ENCODE measurements around the gene TSPAN16. TPM values are rescaled to one million over a fixed set of nuclear protein-coding genes. Genes with fewer than 3 reads are reported as not detected.
A peak's percentile ranks its signal among the peaks of the same experiment; 100 is the strongest.

TSPAN16 gene
- total RNA-seq, 4 donors from 2014 or later, result not detected

DNA sequence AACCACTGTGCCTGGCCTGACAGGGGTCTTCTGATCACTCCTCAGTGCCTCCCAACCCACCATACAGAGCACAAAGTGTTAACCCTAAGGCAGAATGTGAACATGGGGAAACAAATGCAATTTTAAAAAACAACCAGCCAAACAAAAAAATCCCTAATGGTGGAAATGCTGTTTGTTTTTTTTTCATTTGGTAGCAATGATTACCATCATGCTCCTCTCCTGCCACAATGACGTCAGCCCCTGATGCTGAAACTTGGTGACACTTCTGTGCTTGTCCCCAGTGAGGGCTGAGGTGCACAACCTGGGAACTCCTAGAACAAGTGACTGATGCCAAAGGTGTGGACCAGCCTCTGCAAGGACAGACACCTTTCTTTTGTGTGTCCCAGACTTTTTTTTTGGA lies 4.0 kb upstream of the TSPAN16 start:
- Histone ChIP-seq H3K36me3 (no peaks in the 10 kb centered on the region), H3K9me3 (no peaks in the 10 kb centered on the region), H3K27me3 (no peaks in the 10 kb centered on the region), H3K4me1 (peaks cover 0 to 25% (median 16%) of the 10 kb centered on the region in 4 donors), H3K27ac (no peak overlapping the region), H3K4me3 (no peak overlapping the region)
- WGBS, 2 donors (ENCODE audit: low coverage in 1 of 2), result 53% methylated on average over 1 of the region's 1 CpG; no CpG with 5 or more reads in 1 of the 2 donors
- TF ChIP-seq, protein P1, sequence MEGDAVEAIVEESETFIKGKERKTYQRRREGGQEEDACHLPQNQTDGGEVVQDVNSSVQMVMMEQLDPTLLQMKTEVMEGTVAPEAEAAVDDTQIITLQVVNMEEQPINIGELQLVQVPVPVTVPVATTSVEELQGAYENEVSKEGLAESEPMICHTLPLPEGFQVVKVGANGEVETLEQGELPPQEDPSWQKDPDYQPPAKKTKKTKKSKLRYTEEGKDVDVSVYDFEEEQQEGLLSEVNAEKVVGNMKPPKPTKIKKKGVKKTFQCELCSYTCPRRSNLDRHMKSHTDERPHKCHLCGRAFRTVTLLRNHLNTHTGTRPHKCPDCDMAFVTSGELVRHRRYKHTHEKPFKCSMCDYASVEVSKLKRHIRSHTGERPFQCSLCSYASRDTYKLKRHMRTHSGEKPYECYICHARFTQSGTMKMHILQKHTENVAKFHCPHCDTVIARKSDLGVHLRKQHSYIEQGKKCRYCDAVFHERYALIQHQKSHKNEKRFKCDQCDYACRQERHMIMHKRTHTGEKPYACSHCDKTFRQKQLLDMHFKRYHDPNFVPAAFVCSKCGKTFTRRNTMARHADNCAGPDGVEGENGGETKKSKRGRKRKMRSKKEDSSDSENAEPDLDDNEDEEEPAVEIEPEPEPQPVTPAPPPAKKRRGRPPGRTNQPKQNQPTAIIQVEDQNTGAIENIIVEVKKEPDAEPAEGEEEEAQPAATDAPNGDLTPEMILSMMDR (IDR thresholded peaks at IDR 0.05), result no peak
- no peak for TF ChIP-seq POLR2A (IDR thresholded peaks at IDR 0.05)
- TF ChIP-seq POLR2AphosphoS5 (IDR thresholded peaks at IDR 0.05), result no peak
- no peak for TF ChIP-seq EP300 (IDR thresholded peaks at IDR 0.05; ENCODE audit: low read depth)
- DNase-seq, result no peak
- in situ Hi-C loops (cut with MboI; ENCODE audit: low pct_ligation_motif_present in 1 of 4, low pct_unique_long_range_greater_than_20kb in 1 of 4, low sequenced_read_pairs in 3 of 4), result loop anchor here in 3 of 4 donors (10.0 to 25.0 kb wide), 3 partner anchors 143 to 195 kb away; partner anchors contain the start of genes ELAVL3 (in 1 of the 3), ODAD3 (in 1 of the 3) and PRKCSH (in 1 of the 3)
- intact Hi-C loops (cut with DNase I; ENCODE audit: low total_unique reads), result loop anchor here (10.0 kb wide), 1 partner anchor 153 kb away; no protein-coding TSS in a partner anchor

DNA sequence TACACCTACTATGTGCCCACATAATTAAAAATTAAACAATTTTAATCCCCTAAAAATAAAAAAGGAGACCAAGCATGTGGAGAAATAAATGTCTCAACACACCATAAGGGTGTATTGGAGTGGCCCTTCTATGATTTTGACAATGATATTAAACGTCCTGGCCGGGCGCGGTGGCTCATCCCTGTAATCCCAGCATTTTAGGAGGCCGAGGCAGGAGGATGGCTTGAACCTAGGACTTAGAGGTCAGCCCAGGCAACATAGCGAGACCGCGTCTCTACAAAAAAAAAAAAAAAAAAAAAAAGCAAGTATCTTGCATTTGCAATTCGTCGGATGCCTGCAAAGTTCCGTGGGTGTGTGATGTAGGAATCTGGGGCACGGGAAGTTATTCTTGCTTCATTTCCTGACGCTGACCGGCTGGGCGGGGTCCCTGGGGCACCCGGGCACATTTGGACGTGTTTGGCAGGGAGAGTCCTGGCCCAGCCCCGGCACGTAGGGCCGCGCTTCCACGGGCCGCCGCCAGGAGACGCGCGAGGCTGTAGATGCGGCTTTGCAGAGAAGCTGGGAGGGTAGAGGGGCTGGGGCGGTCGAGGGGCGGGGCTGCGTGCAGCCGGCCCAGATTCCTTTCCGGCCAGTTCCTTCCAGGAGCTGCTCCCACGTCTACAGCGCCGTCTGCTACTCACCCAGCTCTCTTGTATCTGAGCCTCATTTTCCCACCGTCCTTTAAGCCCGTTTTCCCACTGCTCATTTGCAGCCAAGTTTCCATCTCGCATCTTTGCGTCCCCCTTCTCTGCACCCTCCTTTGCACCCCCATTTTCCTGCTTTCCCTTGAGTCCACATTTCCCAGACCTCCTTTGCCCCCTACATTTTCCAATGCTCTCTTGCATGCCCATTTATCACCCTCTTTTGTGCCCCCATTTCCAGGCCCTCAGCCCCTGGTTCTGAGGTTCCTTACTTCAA lies 2.2 kb upstream of the TSPAN16 start:
- intact Hi-C loops (cut with DNase I; ENCODE audit: low total_unique reads), result loop anchor here (10.0 kb wide), 1 partner anchor 151 kb away; no protein-coding TSS in a partner anchor
- peak; percentile 93 for DNase-seq
- in situ Hi-C loops (cut with MboI; ENCODE audit: low pct_ligation_motif_present in 1 of 4, low pct_unique_long_range_greater_than_20kb in 1 of 4, low sequenced_read_pairs in 3 of 4), result loop anchor here in 3 of 4 donors (10.0 to 25.0 kb wide), 3 partner anchors 141 to 194 kb away; partner anchors contain the start of genes ELAVL3 (in 1 of the 3), ODAD3 (in 1 of the 3) and PRKCSH (in 1 of the 3)
- Histone ChIP-seq H3K9me3 (no peaks in the 10 kb centered on the region), H3K4me1 (peaks cover 0 to 27% (median 19%) of the 10 kb centered on the region in 4 donors), H3K27me3 (peaks cover 1% of the 10 kb centered on the region), H3K36me3 (no peaks in the 10 kb centered on the region), H3K27ac (peak overlapping the region; percentile 12 to 68 (median 43)), H3K4me3 (peak overlapping the region in 2 of 4 donors; percentile 1 to 34)
- 2 to 18% methylated on average over 14 to 41 of the region's 41 CpGs for WGBS, 2 donors (ENCODE audit: low coverage in 1 of 2)
- TF ChIP-seq, protein P1 (IDR thresholded peaks at IDR 0.05), result peak; percentile 98 to 99 (median 99)
- peak in 2 of 3 donors; percentile 25 to 36 for TF ChIP-seq POLR2AphosphoS5 (IDR thresholded peaks at IDR 0.05)
- TF ChIP-seq EP300 (IDR thresholded peaks at IDR 0.05; ENCODE audit: low read depth), result no peak
- no peak for TF ChIP-seq POLR2A (IDR thresholded peaks at IDR 0.05)

DNA sequence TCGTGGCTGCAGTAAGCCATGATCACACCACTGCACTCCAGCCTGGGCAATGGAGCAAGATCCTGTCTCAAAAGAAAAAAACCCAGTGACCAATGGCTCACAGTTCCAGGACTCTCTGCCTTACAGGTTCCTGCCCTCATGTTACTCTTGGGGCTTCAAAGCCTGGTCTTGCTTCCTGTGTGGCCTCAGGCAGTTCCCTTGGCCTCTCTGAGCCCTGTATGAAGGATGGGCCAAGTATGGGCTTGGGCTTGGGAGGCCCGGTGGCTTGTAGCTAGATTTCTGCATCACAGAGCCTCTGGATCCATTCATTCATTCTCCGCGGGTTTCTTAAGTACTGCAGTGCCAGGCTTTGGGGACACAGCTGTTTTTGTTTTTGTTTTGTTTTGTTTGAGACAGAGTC lies 780 bp upstream of the TSPAN16 start:
- intact Hi-C loops (cut with DNase I; ENCODE audit: low total_unique reads), result loop anchor here (10.0 kb wide), 1 partner anchor 150 kb away; no protein-coding TSS in a partner anchor
- TF ChIP-seq, protein P1 (IDR thresholded peaks at IDR 0.05), result no peak
- TF ChIP-seq POLR2A (IDR thresholded peaks at IDR 0.05), result no peak
- no peak for TF ChIP-seq POLR2AphosphoS5 (IDR thresholded peaks at IDR 0.05)
- TF ChIP-seq EP300 (IDR thresholded peaks at IDR 0.05; ENCODE audit: low read depth), result no peak

More for the DNA sequence above, 780 bp upstream of the TSPAN16 start:
- Histone ChIP-seq H3K4me1 (peaks cover 0 to 27% (median 19%) of the 10 kb centered on the region in 4 donors), H3K36me3 (no peaks in the 10 kb centered on the region), H3K27ac (no peak overlapping the region), H3K4me3 (no peak overlapping the region), H3K9me3 (no peaks in the 10 kb centered on the region), H3K27me3 (peaks cover 10% of the 10 kb centered on the region)
- no peak for DNase-seq
- in situ Hi-C loops (cut with MboI; ENCODE audit: low pct_ligation_motif_present in 1 of 4, low pct_unique_long_range_greater_than_20kb in 1 of 4, low sequenced_read_pairs in 3 of 4), result loop anchor here in 3 of 4 donors (10.0 to 25.0 kb wide), 3 partner anchors 140 to 192 kb away; partner anchors contain the start of genes ELAVL3 (in 1 of the 3), ODAD3 (in 1 of the 3) and PRKCSH (in 1 of the 3)
- WGBS, 2 donors (ENCODE audit: low coverage in 1 of 2), result 82 to 83% methylated on average over 3 to 4 of the region's 4 CpGs
